Neuronal stem cell (in vitro differentiated cells): ENCODE measurements around the gene USP53.

Source experiments
- DNase-seq: peaks from one replicate; pipeline ENCODE4 v3.0.0-alpha.2; 2013; ENCODE audit warnings: low spot score
- H2AFZ ChIP-seq: one replicate; pipeline ENCODE4 v1.6.1; 2013; ENCODE audit warnings: mild to moderate bottlenecking, low read length, inconsistent platforms
- H2AK5ac ChIP-seq: 2 replicates; pipeline ENCODE4 v1.6.1; 2013; ENCODE audit warnings: low read depth, mild to moderate bottlenecking, inconsistent platforms, low read length, moderate library complexity, mixed read lengths
- H2BK120ac ChIP-seq: 2 replicates; pipeline ENCODE4 v1.6.1; 2013; ENCODE audit warnings: low read depth, mild to moderate bottlenecking, inconsistent platforms, low read length, moderate library complexity, mixed read lengths
- H2BK12ac ChIP-seq: one replicate; pipeline ENCODE4 v1.6.1; 2013; ENCODE audit warnings: low read length, inconsistent platforms
- H2BK15ac ChIP-seq: 2 replicates; pipeline ENCODE4 v1.6.1; 2013; ENCODE audit warnings: mild to moderate bottlenecking, low read length, inconsistent platforms, mixed read lengths
- H2BK5ac ChIP-seq: one replicate; pipeline ENCODE4 v1.6.1; 2013; ENCODE audit warnings: inconsistent platforms, mild to moderate bottlenecking, low read length, moderate library complexity
- H3K14ac ChIP-seq: one replicate; pipeline ENCODE4 v1.6.1; 2013; ENCODE audit warnings: low read length, inconsistent platforms
- H3K18ac ChIP-seq: 2 replicates; pipeline ENCODE4 v1.6.1; 2013; ENCODE audit warnings: low read length, inconsistent platforms
- H3K23ac ChIP-seq: 2 replicates; pipeline ENCODE4 v1.6.1; 2013; ENCODE audit warnings: low read depth, mild to moderate bottlenecking, mixed read lengths, low read length, inconsistent platforms; ENCODE audit not compliant: poor library complexity
- H3K27ac ChIP-seq: replicated peaks from 3 replicates; pipeline ENCODE4 v1.5.1; 2013; ENCODE audit warnings: low read length, inconsistent platforms
- H3K27me3 ChIP-seq, 3 experiments: 2 replicates each; pipeline ENCODE4 v1.6.1; 2013; ENCODE audit warnings: low read length in 3 of 3, mild to moderate bottlenecking in 2 of 3, inconsistent platforms in 1 of 3, low read depth in 1 of 3, mixed read lengths in 1 of 3, moderate library complexity in 1 of 3; ENCODE audit not compliant: control insufficient read depth in 3 of 3, insufficient read depth in 3 of 3
- H3K36me3 ChIP-seq, 2 donors: replicated peaks in 1 of 2; 2 replicates each; pipeline ENCODE4 v1.6.1; 2013; ENCODE audit warnings: low read length in 2 of 2; ENCODE audit not compliant: control insufficient read depth in 2 of 2, insufficient read depth in 2 of 2
- H3K4ac ChIP-seq: 2 replicates; pipeline ENCODE4 v1.6.1; 2013; ENCODE audit warnings: inconsistent platforms, mild to moderate bottlenecking, low read length, moderate library complexity
- H3K4me1 ChIP-seq, 2 donors: 1 replicate in 1 of 2; 2 replicates in 1 of 2; pipeline ENCODE4 v1.6.1; 2013; ENCODE audit warnings: low read length in 2 of 2, low read depth in 1 of 2; ENCODE audit not compliant: control insufficient read depth in 2 of 2, insufficient read depth in 1 of 2
- H3K4me2 ChIP-seq: one replicate; pipeline ENCODE4 v1.6.1; 2013; ENCODE audit warnings: mild to moderate bottlenecking, low read length, inconsistent platforms; ENCODE audit not compliant: insufficient read depth, poor library complexity, severe bottlenecking
- H3K4me3 ChIP-seq, 2 donors: 2 replicates each; pipeline ENCODE4 v1.5.1; 2013; ENCODE audit warnings: low read length in 2 of 2, mild to moderate bottlenecking in 2 of 2, inconsistent platforms in 1 of 2, moderate library complexity in 1 of 2
- H3K79me1 ChIP-seq: one replicate; pipeline ENCODE4 v1.6.1; 2013; ENCODE audit warnings: low read depth, mild to moderate bottlenecking, inconsistent platforms, low read length, moderate library complexity
- H3K9ac ChIP-seq: one replicate; pipeline ENCODE4 v1.6.1; 2013; ENCODE audit warnings: mild to moderate bottlenecking, low read depth, low read length, inconsistent platforms; ENCODE audit not compliant: poor library complexity
- H3K9me3 ChIP-seq, 2 donors: replicated peaks in 1 of 2; 2 replicates each; pipeline versions ENCODE3 to v1.6.1; 2013; ENCODE audit warnings: low read length in 2 of 2, mild to moderate bottlenecking in 2 of 2, inconsistent platforms in 1 of 2, low read depth in 1 of 2, mixed read lengths in 1 of 2, moderate library complexity in 1 of 2; ENCODE audit not compliant: control insufficient read depth in 2 of 2, insufficient read depth in 1 of 2
- H4K8ac ChIP-seq: one replicate; pipeline ENCODE4 v1.6.1; 2013; ENCODE audit warnings: low read depth, mild to moderate bottlenecking, inconsistent platforms, low read length, moderate library complexity
- H4K91ac ChIP-seq: one replicate; pipeline ENCODE4 v1.6.1; 2013; ENCODE audit warnings: low read length, low read depth, mild to moderate bottlenecking, inconsistent platforms; ENCODE audit not compliant: poor library complexity
- WGBS, 2 donors: extraction: QIAGEN DNeasy Blood & Tissue Kit; methylation state at CpG; one replicate each; pipeline ENCODE4 v1.1.7; 2013; ENCODE audit warnings: missing lambda C conversion rate in 2 of 2, mixed read lengths in 1 of 2; ENCODE audit not compliant: insufficient read length in 2 of 2, insufficient replicate concordance in 1 of 2; ENCODE audit errors: extremely low coverage in 2 of 2; 5-methylcytosine and 5-hydroxymethylcytosine counted together

The USP53 gene

GRCh38 chr4:119229908-119230687 is 17.6 kb downstream of the USP53 start:
- Histone ChIP-seq H3K14ac (no peak overlapping the region), H4K91ac (no peak overlapping the region), H3K23ac (no peak overlapping the region), H3K9me3 (peaks cover 0 to 3% of the 10 kb centered on the region in 2 donors), H2AK5ac (no peak overlapping the region), H3K4ac (no peak overlapping the region), H4K8ac (no peak overlapping the region), H3K27ac (no peak overlapping the region), H2BK5ac (no peak overlapping the region), H3K79me1 (no peaks in the 10 kb centered on the region), H3K27me3 (no peaks in the 10 kb centered on the region), H2AFZ (no peak overlapping the region), H3K9ac (no peak overlapping the region), H2BK12ac (no peak overlapping the region), H3K4me1 (peaks cover 0 to 2% of the 10 kb centered on the region in 2 donors), H2BK15ac (no peak overlapping the region), H3K36me3 (no peaks in the 10 kb centered on the region), H3K18ac (no peak overlapping the region), H3K4me3 (no peak overlapping the region), H2BK120ac (no peak overlapping the region), H3K4me2 (no peak overlapping the region)
- no peak for DNase-seq
- WGBS, 2 donors, result no CpG with 5 or more reads among the region's 4 CpGs

GRCh38 chr4:119231491-119231890 is 19.0 kb downstream of the USP53 start:
- no peaks in the 10 kb centered on the region for H3K36me3 ChIP-seq
- H4K91ac ChIP-seq, result no peak overlapping the region
- H3K4me2 ChIP-seq, result no peak overlapping the region
- H3K23ac ChIP-seq, result no peak overlapping the region
- peaks cover 0 to 2% of the 10 kb centered on the region in 2 donors for H3K4me1 ChIP-seq
- H2AK5ac ChIP-seq, result no peak overlapping the region
- no peak overlapping the region for H2BK12ac ChIP-seq
- H2BK5ac ChIP-seq, result no peak overlapping the region
- no peak overlapping the region for H3K9ac ChIP-seq
- H2BK15ac ChIP-seq, result no peak overlapping the region
- H2AFZ ChIP-seq, result no peak overlapping the region
- no CpG with 5 or more reads among the region's 3 CpGs for WGBS, 2 donors
- no peak for DNase-seq
- no peak overlapping the region for H3K4me3 ChIP-seq
- no peak overlapping the region for H3K4ac ChIP-seq
- no peak overlapping the region for H3K18ac ChIP-seq
- no peak overlapping the region for H3K27ac ChIP-seq
- H2BK120ac ChIP-seq, result no peak overlapping the region
- no peaks in the 10 kb centered on the region for H3K27me3 ChIP-seq
- peaks cover 0 to 3% of the 10 kb centered on the region in 2 donors for H3K9me3 ChIP-seq
- no peak overlapping the region for H3K14ac ChIP-seq
- H3K79me1 ChIP-seq, result no peaks in the 10 kb centered on the region
- H4K8ac ChIP-seq, result no peak overlapping the region

- no peak overlapping the region for H3K4ac ChIP-seq
- H2BK5ac ChIP-seq, result no peak overlapping the region
- no peak overlapping the region for H2BK12ac ChIP-seq
- H3K9me3 ChIP-seq, result peaks cover 0 to 3% of the 10 kb centered on the region in 2 donors
- H3K79me1 ChIP-seq, result no peaks in the 10 kb centered on the region
- H2AFZ ChIP-seq, result no peak overlapping the region
- H3K18ac ChIP-seq, result no peak overlapping the region
- no peak overlapping the region for H3K23ac ChIP-seq
- no peak overlapping the region for H3K27ac ChIP-seq
- H3K4me2 ChIP-seq, result no peak overlapping the region
- no CpG with 5 or more reads among the region's 1 CpG for WGBS, 2 donors
- H3K4me3 ChIP-seq, result no peak overlapping the region
- no peak for DNase-seq
- H2BK15ac ChIP-seq, result no peak overlapping the region
- H2BK120ac ChIP-seq, result no peak overlapping the region
- no peak overlapping the region for H4K91ac ChIP-seq
- H3K9ac ChIP-seq, result no peak overlapping the region
- no peak overlapping the region for H4K8ac ChIP-seq
- no peak overlapping the region for H3K14ac ChIP-seq
- H3K27me3 ChIP-seq, result no peaks in the 10 kb centered on the region
- no peak overlapping the region for H2AK5ac ChIP-seq
- H3K36me3 ChIP-seq, result no peaks in the 10 kb centered on the region
- H3K4me1 ChIP-seq, result peaks cover 0 to 2% of the 10 kb centered on the region in 2 donors
Measured at GRCh38 chr4:119232286-119232685, 19.8 kb downstream of the USP53 start.

- Histone ChIP-seq H2AK5ac (no peak overlapping the region), H3K9me3 (peaks cover 0 to 3% of the 10 kb centered on the region in 2 donors), H2BK120ac (no peak overlapping the region), H4K8ac (no peak overlapping the region), H3K27me3 (no peaks in the 10 kb centered on the region), H3K9ac (no peak overlapping the region), H4K91ac (no peak overlapping the region), H3K23ac (no peak overlapping the region), H2BK15ac (no peak overlapping the region), H3K4me2 (no peak overlapping the region), H2BK5ac (no peak overlapping the region), H3K36me3 (no peaks in the 10 kb centered on the region), H3K14ac (no peak overlapping the region), H2BK12ac (no peak overlapping the region), H3K79me1 (no peaks in the 10 kb centered on the region), H2AFZ (no peak overlapping the region), H3K18ac (no peak overlapping the region), H3K4ac (no peak overlapping the region), H3K27ac (no peak overlapping the region), H3K4me1 (peaks cover 0 to 2% of the 10 kb centered on the region in 2 donors), H3K4me3 (no peak overlapping the region)
- no peak for DNase-seq
Measured at GRCh38 chr4:119233191-119233590, 20.7 kb downstream of the USP53 start.
